Stimulated activated CD8-positive, alpha-beta memory T cell treated with anti-CD3 and anti-CD28 coated beads, Interleukin-15, amount 100 ng/mL, for 24 hours (primary cell): ENCODE data around the gene CHST3.

Experiments
- DNase-seq: peaks from one replicate; pipeline ENCODE4 v3.0.0-alpha.2; 2020; ENCODE audit warnings: low read depth

The CHST3 gene

DNA sequence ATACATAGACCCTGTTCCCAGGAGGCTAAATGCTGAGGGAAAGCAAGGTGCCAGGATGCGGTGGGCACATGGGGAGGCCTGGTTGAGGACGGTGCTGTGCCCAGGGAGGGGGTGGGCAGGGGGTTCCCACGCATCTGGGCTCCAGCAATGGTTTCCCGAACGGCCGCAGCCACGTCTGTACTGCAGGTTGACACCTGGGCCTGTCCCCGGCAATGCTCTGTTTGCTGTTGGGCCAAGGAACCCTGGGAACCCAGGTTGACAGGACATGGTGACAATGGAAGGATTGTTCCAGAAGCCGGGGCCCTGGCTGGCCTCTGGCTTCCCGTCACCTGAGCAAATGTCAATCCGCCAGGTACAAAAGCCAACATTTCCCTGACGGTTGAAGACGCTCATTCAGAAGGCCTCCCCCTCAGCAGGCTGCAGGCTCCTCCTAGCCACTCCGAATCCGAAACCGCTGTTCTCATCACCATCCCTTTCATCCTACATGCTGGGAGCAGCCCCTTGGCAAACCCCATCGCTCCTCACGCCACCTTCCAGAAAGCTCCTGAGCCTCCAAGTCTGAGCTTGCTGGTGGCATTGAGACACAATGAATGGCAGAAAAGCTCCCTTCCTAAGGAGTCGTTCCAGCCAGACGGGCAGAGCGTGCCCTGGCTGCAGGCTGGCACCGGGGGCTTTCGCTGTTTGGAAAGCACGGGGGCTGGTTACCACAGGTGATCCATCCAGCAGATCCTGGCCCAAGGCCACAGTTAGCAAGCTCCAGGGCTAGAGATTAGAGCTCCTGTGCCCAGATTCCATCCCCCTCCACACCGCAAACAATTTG lies 92.9 kb downstream of the CHST3 start:
- no peak for DNase-seq

GRCh38 chr10:72058347-72058898 lies 94.2 kb downstream of the CHST3 start:
- DNase-seq: no peak

- DNase-seq: no peak
These were observed 95.0 kb downstream of the CHST3 start for GRCh38 chr10:72058989-72059842.

DNA sequence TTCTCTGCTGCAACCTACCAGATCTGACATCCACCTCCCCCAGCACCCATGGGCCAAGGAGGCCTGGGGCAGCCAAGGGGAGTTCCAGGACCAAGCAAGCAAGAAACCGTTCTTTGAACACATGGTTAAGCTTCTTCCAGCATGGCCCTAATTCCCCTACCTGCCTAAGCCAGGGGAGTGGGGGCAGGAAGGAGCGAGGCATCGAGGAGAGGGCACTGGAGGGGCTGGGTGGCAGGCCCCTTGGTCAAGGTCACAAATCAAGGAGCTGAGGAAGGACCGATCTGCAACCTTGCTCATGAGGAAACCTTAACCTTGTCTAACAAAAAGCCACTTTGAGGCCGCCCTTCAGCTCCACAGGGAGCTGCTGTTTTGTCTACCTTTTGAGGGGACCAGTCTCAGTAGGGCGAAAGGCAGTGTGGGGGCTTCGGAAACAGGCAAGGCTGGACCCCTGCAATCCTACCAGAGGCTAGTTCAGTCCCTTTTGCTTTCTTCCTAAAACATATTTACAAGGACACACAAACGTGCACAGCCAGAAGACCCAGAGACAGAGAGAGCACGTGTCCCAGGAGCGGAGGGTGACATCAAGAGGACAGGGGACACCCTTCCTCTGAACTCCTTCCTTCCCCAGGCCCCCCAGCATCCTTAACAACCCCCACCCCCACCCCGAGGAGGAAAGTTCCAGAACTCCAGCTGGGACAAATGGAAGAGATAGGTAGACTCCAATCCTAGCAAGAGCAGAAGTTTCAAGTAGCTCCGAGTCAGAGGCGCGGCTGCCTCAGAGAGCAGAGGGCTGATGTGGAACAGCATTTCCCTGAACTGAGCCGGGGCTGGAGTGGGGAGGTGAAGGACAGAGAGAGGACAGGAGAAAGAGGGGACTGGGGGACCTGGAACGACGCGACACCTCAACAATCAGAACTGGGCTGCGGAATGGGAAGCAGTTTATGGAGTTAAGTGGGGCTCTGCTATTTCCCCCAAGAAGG lies 95.9 kb downstream of the CHST3 start:
- DNase-seq: no peak

DNA sequence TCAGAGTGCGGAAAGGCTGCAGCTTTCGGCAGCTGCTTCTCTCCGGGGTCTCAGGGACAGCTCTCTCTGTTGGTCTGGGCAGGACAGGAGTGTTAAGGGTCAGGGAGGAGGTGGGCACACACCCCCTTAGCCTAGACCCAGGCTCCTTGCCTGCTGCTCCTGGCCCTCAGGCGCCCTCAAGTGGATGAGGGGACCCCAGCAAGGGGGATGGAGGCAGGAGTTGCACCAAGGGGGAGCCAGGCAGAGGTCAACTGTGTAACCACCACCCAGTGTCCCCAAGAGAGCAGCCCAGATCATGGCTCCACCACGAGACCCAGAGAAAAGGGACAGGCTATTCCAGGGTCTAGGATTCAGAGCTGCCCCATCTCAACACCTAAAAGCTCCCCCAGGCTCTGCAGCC lies 97.3 kb downstream of the CHST3 start:
- DNase-seq: no peak

DNA sequence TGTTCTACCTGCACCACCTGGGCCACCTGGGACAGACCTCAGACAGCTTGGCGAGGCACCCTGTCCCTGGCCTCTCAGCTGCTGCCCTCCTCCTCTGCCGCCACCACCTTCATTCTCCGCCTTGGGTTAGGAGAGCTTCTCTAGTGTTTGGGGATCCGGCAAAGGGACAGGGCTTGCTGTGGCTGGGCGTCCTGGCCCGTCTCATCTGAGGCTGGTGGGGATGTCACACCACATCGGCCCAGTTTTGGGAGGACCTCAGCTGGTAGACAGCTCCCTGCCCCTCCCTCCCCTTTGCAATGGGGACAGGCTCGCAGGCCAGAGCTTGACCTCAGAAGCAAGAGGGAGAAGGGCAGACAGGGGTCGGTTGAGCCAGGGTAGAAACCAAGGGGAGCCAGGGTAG lies 97.7 kb downstream of the CHST3 start:
- no peak for DNase-seq

DNA sequence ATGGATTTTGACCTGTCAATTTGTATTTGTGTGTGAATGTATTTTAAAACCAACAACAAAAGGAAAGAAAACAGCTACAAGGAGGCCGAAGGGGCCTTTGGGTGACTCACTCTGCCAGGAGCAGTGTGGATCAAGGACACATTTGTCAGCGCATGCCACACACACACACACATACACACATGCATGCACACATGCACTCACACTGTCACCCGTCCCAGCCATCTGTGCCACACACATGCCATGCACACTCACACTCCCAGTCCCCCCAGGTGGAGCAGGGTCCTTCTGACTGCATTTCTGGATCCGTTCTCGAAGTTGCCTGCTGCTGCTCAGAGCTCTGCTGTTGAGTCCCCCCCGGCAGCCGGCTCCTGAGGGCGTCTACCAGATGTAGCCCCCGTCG lies 98.2 kb downstream of the CHST3 start:
- no peak for DNase-seq
